ENCODE measurements around the gene TMEM140.
A peak's percentile ranks its signal among the peaks of the same experiment; 100 is the strongest.
"Not testable (repeated sequence)": the region's sequence is repeated elsewhere in the genome, so short reads cannot be mapped to it uniquely, and the experiment has no call there.

Gene TMEM140

DNA sequence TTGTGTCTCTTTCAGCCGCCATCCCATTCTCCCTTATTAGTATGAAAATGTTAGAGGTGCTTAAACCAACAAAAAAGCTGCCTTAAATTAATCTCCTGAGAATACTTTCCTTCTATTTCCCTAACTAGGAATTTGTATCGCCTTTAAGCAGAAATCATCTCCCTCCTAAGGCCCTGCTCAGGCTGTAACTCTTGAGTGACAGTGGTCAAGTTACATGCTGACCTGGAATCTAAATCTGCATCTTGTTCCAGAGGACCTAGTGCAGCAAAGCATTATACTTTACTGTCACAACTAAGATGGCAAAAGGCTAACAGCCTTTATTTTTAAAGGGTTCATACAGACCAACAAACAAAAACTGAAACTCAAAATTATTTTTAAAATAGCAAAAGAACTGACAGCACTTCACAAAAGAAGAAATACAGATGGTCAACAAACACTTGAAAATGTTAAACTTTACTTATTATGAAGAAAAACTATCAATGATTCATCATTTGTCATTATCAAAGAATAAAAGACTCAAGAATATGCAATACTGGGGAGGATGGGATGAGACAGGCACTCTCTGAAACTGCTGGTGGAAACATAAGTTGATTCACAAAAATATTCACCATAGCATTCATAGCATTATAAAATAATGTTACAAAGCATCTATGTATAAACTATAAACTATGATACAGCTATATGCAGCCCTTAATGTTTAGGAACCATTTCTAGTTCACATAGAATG lies 11.7 kb downstream of the TMEM140 start:
- DNase-seq, result no peak

GRCh38 chr7:135160098-135160857 lies 12.4 kb downstream of the TMEM140 start:
- no peak for DNase-seq

- no peak for DNase-seq
Observed at GRCh38 chr7:135160858-135161653, 13.2 kb downstream of the TMEM140 start.

GRCh38 chr7:135161669-135162068 lies 13.8 kb downstream of the TMEM140 start:
- no peak for DNase-seq

GRCh38 chr7:135162382-135163001 lies 14.6 kb downstream of the TMEM140 start:
- DNase-seq, result no peak

- no peak for DNase-seq
Observed at GRCh38 chr7:135164357-135165061, 16.6 kb downstream of the TMEM140 start.

GRCh38 chr7:135165862-135166261 lies 18.0 kb downstream of the TMEM140 start:
- DNase-seq, result no peak

GRCh38 chr7:135166338-135166990 lies 18.6 kb downstream of the TMEM140 start:
- no peak for DNase-seq

DNA sequence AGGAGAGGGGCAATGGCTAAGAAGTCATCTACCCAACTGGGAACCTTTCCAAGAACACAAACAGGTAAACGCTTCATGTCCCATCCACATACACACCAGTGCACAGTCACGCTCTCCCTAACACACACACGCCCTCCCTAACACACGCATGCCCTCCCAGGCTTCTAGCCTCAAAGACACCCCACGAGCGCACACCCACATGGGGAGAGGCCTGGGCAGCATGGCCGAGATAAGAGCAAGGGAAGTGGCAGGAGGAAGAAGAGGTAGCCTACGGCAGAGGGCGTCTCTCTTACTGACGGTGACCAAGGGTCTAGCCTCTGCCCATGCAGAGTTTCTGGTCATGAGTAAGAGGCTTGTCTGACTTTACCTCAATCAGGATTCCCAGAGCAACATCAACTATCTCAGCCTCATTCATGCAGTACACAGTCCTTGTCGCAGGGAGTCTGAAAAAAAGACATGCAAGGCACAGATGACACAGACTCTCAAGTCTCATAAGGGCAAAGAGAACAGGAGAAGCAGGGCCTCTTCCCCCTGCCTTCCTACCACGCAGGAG lies 19.6 kb downstream of the TMEM140 start:
- no peak for DNase-seq

- DNase-seq, result no peak
Observed at GRCh38 chr7:135168001-135168400, 20.1 kb downstream of the TMEM140 start.

GRCh38 chr7:135168489-135169140 lies 20.7 kb downstream of the TMEM140 start:
- no peak for DNase-seq

GRCh38 chr7:135169141-135169963 lies 21.5 kb downstream of the TMEM140 start:
- peak; percentile 52 for DNase-seq

DNA sequence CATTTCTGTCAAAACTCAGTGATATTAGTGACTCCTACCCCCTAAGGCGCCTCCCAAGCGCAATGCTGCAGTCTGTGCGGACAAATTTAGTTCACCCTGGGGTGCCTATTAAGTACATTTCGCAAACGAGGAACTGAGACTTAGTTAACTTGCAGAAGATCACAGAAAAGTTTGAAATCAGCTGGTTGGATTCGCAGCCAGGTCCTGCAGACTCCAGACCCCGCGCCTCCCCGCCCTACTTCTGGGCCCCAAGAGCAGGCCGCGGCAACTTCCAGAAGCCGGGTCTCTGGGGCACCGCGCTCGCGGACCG lies 22.0 kb downstream of the TMEM140 start:
- no peak for DNase-seq

- peak; percentile 88 for DNase-seq
Observed at GRCh38 chr7:135170274-135170997, 22.6 kb downstream of the TMEM140 start, which contains the start of gene CYREN. Gene CYREN, minus strand, starts transcription at chr7:135170707. Its CDS starts 1,785 bp downstream, at chr7:135168922.

DNA sequence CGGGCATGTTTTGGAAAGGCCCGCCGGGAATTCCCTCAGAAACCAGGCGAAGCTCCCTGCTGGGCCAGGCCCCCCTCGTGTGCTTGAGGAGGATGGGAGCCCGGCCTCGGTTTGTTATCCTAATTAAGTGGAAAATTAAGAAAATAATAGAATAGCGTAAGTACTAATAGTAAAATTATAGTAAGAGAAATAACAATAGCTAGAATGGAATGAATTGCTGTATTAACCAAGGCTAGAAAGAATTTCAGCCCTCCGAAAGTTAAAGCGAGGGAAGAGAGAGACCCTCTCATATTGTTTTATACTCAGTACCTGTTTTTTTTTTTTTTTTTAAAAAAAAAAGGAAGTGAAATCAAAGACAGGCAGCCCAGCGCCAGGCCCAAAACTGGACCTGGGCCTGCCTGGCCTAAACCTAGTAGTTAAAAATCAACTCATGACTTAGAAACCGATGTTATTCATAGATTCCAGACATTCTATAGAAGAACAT lies 23.2 kb downstream of the TMEM140 start:
- not testable (repeated sequence) for DNase-seq

GRCh38 chr7:135171581-135172291 lies 23.9 kb downstream of the TMEM140 start:
- not testable (repeated sequence) for DNase-seq

DNA sequence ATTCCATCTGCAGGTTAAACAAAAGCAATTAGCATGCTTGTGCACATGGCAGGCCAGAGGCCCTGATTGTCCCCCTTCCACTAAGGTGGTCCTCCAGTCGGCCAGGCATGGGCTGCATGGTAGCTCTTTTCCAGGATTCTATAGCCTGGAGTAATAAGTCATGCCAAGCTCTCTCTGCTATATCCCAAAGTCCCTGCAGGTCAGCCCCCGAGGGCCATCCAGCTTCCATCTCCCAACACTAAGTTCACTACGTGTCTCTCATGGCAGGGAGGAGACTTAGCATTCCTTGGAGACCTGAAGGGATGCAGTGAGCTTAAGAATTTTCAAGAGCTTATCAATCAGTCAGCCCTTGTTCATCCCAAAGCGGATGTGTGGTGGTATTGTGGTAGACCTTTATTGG lies 26.0 kb downstream of the TMEM140 start:
- not testable (repeated sequence) for DNase-seq

- DNase-seq, result no peak
Observed at GRCh38 chr7:135174941-135175340, 27.1 kb downstream of the TMEM140 start.

Data from activated gamma-delta T cell treated with Interleukin-2 at 50 U/mL for 16 hours (primary cell).